Kidney epithelial cell (primary cell): ENCODE results near the gene PRPF19. TPM values are rescaled to one million over a fixed set of nuclear protein-coding genes. Genes with fewer than 3 reads are reported as not detected.

Source experiments
- DNase-seq: peaks from one replicate; pipeline ENCODE4 v3.0.0-alpha.2; 2010; ENCODE audit warnings: low read depth
- H3K27me3 ChIP-seq: 2 replicates; pipeline ENCODE4 v1.6.0; 2011; ENCODE audit warnings: low read length; ENCODE audit not compliant: control insufficient read depth, insufficient read depth
- H3K36me3 ChIP-seq: 2 replicates; pipeline ENCODE4 v1.5.1; 2011; ENCODE audit warnings: low read length; ENCODE audit not compliant: control insufficient read depth, insufficient read depth
- H3K4me3 ChIP-seq: 2 replicates; pipeline ENCODE4 v1.5.1; 2011; ENCODE audit warnings: low read depth, mild to moderate bottlenecking, control low read depth, low read length
- CTCF ChIP-seq: IDR thresholded peaks from 2 replicates; pipeline ENCODE4 v1.5.1; 2011; ENCODE audit warnings: mild to moderate bottlenecking, moderate library complexity, low read length, control low read depth, inconsistent platforms; ENCODE audit not compliant: insufficient read depth, poor library complexity, severe bottlenecking
- total RNA-seq: library from RNA; depleted of rRNA; stranded (reverse); fragments of >200 nt; gene quantifications from 2 replicates; pipeline ENCODE4 v1.2.3, GENCODE V29; 2015

Gene PRPF19
- total RNA-seq, 1 donor from 2014 or later, result 98.8 TPM

GRCh38 chr11:60871378-60872061, 34.9 kb downstream of the PRPF19 start:
- no peak for DNase-seq
- Histone ChIP-seq H3K36me3 (no peaks in the 10 kb centered on the region), H3K27me3 (no peaks in the 10 kb centered on the region), H3K4me3 (no peak overlapping the region)
- no peak for TF ChIP-seq CTCF

- Histone ChIP-seq H3K27me3 (no peaks in the 10 kb centered on the region), H3K4me3 (no peak overlapping the region), H3K36me3 (no peaks in the 10 kb centered on the region)
- no peak for TF ChIP-seq CTCF
- no peak for DNase-seq
Measured at GRCh38 chr11:60870733-60871377, 35.5 kb downstream of the PRPF19 start.

DNA sequence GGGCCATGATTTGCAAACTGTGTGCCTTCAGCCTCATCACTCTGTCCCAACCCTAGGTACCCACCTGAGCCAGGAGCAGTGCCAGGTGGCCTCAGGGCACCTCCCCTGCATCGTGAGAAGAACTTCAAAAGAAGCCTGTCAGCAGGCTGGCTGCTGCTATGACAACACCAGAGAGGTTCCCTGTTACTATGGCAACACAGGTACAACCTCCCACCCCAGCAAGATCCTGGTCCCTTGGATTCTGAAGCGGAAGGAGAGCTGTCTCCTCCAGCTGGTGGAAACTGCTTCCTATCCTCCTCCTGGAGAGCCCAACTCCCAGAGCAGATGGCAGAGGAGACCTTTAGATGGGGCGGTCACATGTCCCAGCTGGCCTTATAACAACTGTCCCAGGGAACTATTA, 36.1 kb downstream of the PRPF19 start:
- no peak for DNase-seq
- no peaks in the 10 kb centered on the region for H3K36me3 ChIP-seq
- TF ChIP-seq CTCF, result no peak
- H3K27me3 ChIP-seq, result no peaks in the 10 kb centered on the region
- no peak overlapping the region for H3K4me3 ChIP-seq

DNA sequence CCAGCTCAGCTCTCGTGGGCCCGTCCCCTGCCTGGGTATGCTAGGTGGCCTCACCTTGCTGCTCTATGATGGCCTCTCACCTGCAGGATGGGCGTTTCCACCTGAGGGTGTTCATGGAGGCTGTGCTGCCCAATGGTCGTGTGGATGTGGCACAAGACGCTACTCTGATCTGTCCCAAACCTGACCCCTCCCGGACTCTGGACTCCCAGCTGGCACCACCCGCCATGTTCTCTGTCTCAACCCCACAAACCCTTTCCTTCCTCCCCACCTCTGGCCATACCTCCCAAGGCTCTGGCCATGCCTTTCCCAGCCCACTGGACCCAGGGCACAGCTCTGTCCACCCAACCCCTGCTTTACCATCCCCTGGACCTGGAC, 36.9 kb downstream of the PRPF19 start:
- no peak overlapping the region for H3K4me3 ChIP-seq
- TF ChIP-seq CTCF, result no peak
- no peaks in the 10 kb centered on the region for H3K36me3 ChIP-seq
- no peak for DNase-seq
- no peaks in the 10 kb centered on the region for H3K27me3 ChIP-seq

DNA sequence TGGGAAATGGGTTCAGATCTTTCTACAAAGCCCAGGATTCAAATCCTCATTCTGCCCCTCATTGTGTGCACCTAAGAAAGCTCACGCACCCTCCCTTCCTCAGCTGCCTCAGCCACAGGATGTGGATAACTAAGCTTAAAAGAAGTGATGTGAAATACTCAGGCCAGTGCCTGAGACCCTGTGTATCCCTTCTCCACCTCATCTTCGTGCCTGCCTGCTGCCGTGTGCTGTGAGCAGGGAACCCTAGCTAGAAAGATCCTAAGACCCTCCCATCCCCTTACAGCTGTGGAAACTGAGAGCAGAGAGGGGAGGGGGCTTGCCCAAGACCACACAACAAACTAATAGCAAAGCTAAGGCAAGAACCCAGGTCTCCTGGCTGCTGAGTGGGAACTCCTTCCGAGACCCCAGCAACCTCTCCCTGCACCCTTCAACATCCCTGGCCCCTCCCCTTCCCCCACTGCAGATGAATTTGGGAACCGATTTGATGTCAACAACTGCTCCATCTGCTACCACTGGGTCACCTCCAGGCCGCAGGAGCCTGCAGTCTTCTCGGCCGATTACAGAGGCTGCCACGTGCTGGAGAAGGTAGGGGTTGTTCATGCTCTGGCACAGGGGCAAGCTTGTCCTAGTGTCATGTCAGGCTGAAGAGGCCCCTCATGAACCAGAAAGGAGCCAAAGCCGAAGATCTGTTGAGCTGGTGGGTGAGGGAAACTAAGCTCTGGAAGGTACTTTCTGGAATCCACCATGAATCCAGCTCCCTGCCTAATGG, 37.5 kb downstream of the PRPF19 start:
- no peak for DNase-seq
- no peak for TF ChIP-seq CTCF
- Histone ChIP-seq H3K36me3 (no peaks in the 10 kb centered on the region), H3K27me3 (no peaks in the 10 kb centered on the region), H3K4me3 (no peak overlapping the region)
